ENCODE data around the gene NRCAM. TPM values are rescaled to one million over a fixed set of nuclear protein-coding genes. Genes with fewer than 3 reads are reported as not detected.

Gene NRCAM
- total and polyA plus RNA-seq, 10 of the 15 experiments (the other 5 are each of a cell fraction or from before 2014, with no cell fraction given) = 0.30 to 2.0 (median 1.0) TPM

DNA sequence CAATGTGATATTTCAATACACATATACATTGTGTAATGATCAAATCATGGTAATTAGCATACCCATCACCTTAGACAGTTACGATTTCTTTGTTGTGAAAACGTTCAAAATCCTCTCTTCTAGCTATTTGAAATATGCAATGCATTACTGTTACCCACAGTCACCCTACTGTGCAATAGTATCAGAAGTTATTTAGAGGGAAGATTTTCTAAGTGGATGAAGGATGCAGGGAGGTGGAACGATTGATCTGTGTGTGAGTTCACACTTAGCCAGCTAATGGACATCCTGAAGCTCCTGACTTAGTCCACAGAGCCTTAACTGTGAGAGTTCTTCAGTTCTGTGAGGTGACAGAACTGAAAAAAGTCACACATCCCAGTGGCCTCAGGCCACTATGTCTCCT, 228.9 kb downstream of the NRCAM start (continued):
- TF ChIP-seq, protein P1, sequence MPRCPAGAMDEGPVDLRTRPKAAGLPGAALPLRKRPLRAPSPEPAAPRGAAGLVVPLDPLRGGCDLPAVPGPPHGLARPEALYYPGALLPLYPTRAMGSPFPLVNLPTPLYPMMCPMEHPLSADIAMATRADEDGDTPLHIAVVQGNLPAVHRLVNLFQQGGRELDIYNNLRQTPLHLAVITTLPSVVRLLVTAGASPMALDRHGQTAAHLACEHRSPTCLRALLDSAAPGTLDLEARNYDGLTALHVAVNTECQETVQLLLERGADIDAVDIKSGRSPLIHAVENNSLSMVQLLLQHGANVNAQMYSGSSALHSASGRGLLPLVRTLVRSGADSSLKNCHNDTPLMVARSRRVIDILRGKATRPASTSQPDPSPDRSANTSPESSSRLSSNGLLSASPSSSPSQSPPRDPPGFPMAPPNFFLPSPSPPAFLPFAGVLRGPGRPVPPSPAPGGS (IDR thresholded peaks at IDR 0.05; ENCODE audit: borderline replicate concordance, insufficient read depth, low read depth, low read length, poor library complexity, severe bottlenecking) = no peak
- TF ChIP-seq, protein P2, sequence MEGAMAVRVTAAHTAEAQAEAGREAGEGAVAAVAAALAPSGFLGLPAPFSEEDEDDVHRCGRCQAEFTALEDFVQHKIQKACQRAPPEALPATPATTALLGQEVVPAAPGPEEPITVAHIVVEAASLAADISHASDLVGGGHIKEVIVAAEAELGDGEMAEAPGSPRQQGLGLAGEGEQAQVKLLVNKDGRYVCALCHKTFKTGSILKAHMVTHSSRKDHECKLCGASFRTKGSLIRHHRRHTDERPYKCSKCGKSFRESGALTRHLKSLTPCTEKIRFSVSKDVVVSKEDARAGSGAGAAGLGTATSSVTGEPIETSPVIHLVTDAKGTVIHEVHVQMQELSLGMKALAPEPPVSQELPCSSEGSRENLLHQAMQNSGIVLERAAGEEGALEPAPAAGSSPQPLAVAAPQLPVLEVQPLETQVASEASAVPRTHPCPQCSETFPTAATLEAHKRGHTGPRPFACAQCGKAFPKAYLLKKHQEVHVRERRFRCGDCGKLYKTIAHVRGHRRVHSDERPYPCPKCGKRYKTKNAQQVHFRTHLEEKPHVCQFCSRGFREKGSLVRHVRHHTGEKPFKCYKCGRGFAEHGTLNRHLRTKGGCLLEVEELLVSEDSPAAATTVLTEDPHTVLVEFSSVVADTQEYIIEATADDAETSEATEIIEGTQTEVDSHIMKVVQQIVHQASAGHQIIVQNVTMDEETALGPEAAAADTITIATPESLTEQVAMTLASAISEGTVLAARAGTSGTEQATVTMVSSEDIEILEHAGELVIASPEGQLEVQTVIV (IDR thresholded peaks at IDR 0.05; ENCODE audit: borderline replicate concordance, partially characterized antibody) = no peak
- TF ChIP-seq ZZZ3 (IDR thresholded peaks at IDR 0.05; ENCODE audit: control insufficient read depth, insufficient read length, low read depth) = no peak
- TF ChIP-seq EP300 (IDR thresholded peaks at IDR 0.05; ENCODE audit: borderline replicate concordance in 1 of 2, control insufficient read depth in 1 of 2, low read depth in 2 of 2, low read length in 2 of 2) = no peak
- no peak for TF ChIP-seq ZNF24 (IDR thresholded peaks at IDR 0.05)
- TF ChIP-seq GATAD2B (conservative IDR thresholded peaks at IDR 0.05; ENCODE audit: low read depth) = no peak
- no peak for TF ChIP-seq CHD2 (IDR thresholded peaks at IDR 0.05; ENCODE audit: borderline replicate concordance, low read depth, low read length)
- TF ChIP-seq TCF7 (IDR thresholded peaks at IDR 0.05; ENCODE audit: borderline replicate concordance) = no peak
